ENCODE results near the gene NDUFB2. TPM values are rescaled to one million over a fixed set of nuclear protein-coding genes. Genes with fewer than 3 reads are reported as not detected.
"Not testable (repeated sequence)": the region's sequence is repeated elsewhere in the genome, so short reads cannot be mapped to it uniquely, and the experiment has no call there.

NDUFB2 gene
- total RNA-seq, 1 experiment from 2014 or later: 189 TPM

DNA sequence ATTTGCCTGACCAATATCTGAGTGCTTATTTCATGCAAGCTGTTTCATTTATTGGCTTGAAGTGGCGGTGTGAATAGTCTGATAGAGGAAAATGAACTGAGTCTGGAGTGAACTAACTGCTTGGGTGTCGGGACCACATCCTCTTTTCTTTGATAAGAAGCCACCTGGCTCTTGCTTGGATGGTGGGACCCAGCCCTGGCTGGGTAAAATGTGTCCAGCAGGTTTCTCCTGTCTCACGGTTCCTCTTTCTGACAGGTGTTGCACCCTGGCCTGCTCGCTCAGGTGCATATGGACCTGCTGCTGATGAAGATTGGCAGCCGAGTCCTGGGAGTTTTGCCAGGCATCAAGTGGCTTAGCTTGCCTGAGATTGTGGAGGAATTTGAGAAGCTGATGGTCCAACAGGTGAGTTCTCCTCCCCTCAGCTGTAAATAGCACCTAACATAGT is 22.1 kb upstream of the NDUFB2 start:
- Mint-ChIP-seq H3K9me3 (ENCODE audit: unreplicated experiment) (no peaks in the 10 kb centered on the region), H3K27ac (ENCODE audit: low read depth, unreplicated experiment) (no peak overlapping the region), H3K4me3 (ENCODE audit: unreplicated experiment) (peak overlapping the region; percentile 87), H3K27me3 (ENCODE audit: insufficient read depth, unreplicated experiment) (no peaks in the 10 kb centered on the region), H3K4me1 (ENCODE audit: insufficient read depth, unreplicated experiment) (peaks cover 14% of the 10 kb centered on the region), H3K36me3 (ENCODE audit: insufficient read depth, unreplicated experiment) (peaks cover 36% of the 10 kb centered on the region)
- DNase-seq (ENCODE audit: unreplicated experiment): no peak
- intact Hi-C loops (cut with micrococcal nuclease): no loop called here
- TF ChIP-seq, protein P1, sequence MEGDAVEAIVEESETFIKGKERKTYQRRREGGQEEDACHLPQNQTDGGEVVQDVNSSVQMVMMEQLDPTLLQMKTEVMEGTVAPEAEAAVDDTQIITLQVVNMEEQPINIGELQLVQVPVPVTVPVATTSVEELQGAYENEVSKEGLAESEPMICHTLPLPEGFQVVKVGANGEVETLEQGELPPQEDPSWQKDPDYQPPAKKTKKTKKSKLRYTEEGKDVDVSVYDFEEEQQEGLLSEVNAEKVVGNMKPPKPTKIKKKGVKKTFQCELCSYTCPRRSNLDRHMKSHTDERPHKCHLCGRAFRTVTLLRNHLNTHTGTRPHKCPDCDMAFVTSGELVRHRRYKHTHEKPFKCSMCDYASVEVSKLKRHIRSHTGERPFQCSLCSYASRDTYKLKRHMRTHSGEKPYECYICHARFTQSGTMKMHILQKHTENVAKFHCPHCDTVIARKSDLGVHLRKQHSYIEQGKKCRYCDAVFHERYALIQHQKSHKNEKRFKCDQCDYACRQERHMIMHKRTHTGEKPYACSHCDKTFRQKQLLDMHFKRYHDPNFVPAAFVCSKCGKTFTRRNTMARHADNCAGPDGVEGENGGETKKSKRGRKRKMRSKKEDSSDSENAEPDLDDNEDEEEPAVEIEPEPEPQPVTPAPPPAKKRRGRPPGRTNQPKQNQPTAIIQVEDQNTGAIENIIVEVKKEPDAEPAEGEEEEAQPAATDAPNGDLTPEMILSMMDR (IDR thresholded peaks at IDR 0.05; ENCODE audit: unreplicated experiment): no peak
- ChIA-PET POLR2A (interaction anchor here (0.6 to 4.1 kb wide), 3 partner anchors 22 to 1000 kb away, joined by 3 to 15 read pairs (median 3); partner anchors contain the start of gene NDUFB2), CTCF (interaction anchor here (0.5 to 2.9 kb wide), 10 partner anchors 10 to 340 kb away, joined by 3 to 9 read pairs (median 4); partner anchors contain the start of gene MRPS33)
- BruUV-seq (replicated peaks): no TSS peak

- no peaks in the 10 kb centered on the region for H3K27me3 Mint-ChIP-seq (ENCODE audit: insufficient read depth, unreplicated experiment)
- peak overlapping the region; percentile 64 for H3K27ac Mint-ChIP-seq (ENCODE audit: low read depth, unreplicated experiment)
Measured at GRCh38 chr7:140674899-140675701, 21.4 kb upstream of the NDUFB2 start.

DNA sequence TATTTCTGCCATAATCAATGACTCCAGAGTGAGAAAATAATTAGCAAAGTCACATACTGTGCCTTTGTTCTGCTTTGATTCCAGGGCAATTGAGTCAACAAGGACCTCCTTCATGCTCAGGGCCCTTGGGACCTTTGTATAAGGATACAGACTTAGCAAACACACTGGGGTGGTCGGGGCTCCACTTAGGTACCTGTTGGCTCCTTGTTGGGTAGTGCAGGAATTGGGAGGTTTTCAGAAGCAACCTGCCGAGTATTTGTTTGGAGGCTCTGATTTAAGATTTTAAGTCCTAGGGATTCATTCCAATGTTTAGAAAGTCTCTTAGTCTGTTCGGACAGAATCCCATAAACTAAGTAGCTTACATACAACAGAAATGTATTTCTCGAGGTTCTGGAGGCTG is 20.8 kb upstream of the NDUFB2 start:
- Mint-ChIP-seq H3K27ac (ENCODE audit: low read depth, unreplicated experiment) (no peak overlapping the region), H3K27me3 (ENCODE audit: insufficient read depth, unreplicated experiment) (no peaks in the 10 kb centered on the region), H3K9me3 (ENCODE audit: unreplicated experiment) (no peaks in the 10 kb centered on the region), H3K4me1 (ENCODE audit: insufficient read depth, unreplicated experiment) (peaks cover 14% of the 10 kb centered on the region), H3K4me3 (ENCODE audit: unreplicated experiment) (no peak overlapping the region), H3K36me3 (ENCODE audit: insufficient read depth, unreplicated experiment) (peaks cover 50% of the 10 kb centered on the region)
- TF ChIP-seq, protein P1 (IDR thresholded peaks at IDR 0.05; ENCODE audit: unreplicated experiment): no peak
- intact Hi-C loops (cut with micrococcal nuclease): loop anchor here (5.0 kb wide), 1 partner anchor 337 kb away; the partner anchor contains the start of gene MRPS33
- no peak for DNase-seq (ENCODE audit: unreplicated experiment)
- BruUV-seq (replicated peaks): no TSS peak
- CTCF ChIA-PET: interaction anchor here (1.0 to 2.9 kb wide), 8 partner anchors 9 to 338 kb away, joined by 3 to 9 read pairs (median 4); partner anchors contain the start of gene MRPS33
- POLR2A ChIA-PET: interaction anchor here (0.5 to 4.1 kb wide), 3 partner anchors 20 to 339 kb away, joined by 3 to 15 read pairs (median 4); partner anchors contain the start of genes MRPS33 and NDUFB2

More at GRCh38 chr7:140674899-140675701, 21.4 kb upstream of the NDUFB2 start:
- intact Hi-C loops (cut with micrococcal nuclease): loop anchor here (5.0 kb wide), 1 partner anchor 337 kb away; the partner anchor contains the start of gene MRPS33
- BruUV-seq (replicated peaks): no TSS peak
- ChIA-PET CTCF (interaction anchor here (0.5 to 2.9 kb wide), 17 partner anchors 10 to 339 kb away, joined by 3 to 9 read pairs (median 4); partner anchors contain the start of gene MRPS33), POLR2A (interaction anchor here (0.5 to 4.1 kb wide), 4 partner anchors 21 to 340 kb away, joined by 3 to 15 read pairs (median 4); partner anchors contain the start of genes MRPS33 and NDUFB2)
- TF ChIP-seq, protein P1 (IDR thresholded peaks at IDR 0.05; ENCODE audit: unreplicated experiment): peak; percentile 21
- DNase-seq (ENCODE audit: unreplicated experiment): peak; percentile 70
- Mint-ChIP-seq H3K9me3 (ENCODE audit: unreplicated experiment) (no peaks in the 10 kb centered on the region), H3K4me1 (ENCODE audit: insufficient read depth, unreplicated experiment) (peaks cover 14% of the 10 kb centered on the region), H3K36me3 (ENCODE audit: insufficient read depth, unreplicated experiment) (peaks cover 44% of the 10 kb centered on the region), H3K4me3 (ENCODE audit: unreplicated experiment) (peak overlapping the region; percentile 87)

DNA sequence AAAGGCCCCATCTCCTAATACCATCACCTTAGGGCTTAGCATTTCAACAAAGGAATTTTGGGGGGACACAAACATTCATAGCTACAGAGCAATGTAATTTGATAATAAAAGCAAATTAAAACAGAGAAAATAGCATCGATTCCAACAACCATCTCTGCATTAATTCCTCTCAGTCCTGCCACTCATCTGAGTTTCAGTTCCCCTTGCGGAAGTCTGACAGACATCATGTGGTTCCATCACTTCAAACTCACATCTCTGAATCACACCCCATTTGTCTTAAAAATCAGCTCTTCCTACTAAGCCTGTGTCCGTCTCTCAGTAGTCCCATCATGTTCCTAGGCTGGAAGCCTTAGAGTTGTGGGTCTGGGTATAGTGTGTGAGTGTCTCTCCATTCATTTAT is 20.2 kb upstream of the NDUFB2 start:
- ChIA-PET CTCF (interaction anchor here (0.6 to 2.9 kb wide), 5 partner anchors 8 to 158 kb away, joined by 3 to 9 read pairs (median 4); no protein-coding TSS in a partner anchor), POLR2A (interaction anchor here (1.4 to 4.1 kb wide), 2 partner anchors 20 to 338 kb away, joined by 3 to 15 read pairs; partner anchors contain the start of genes MRPS33 and NDUFB2)
- H3K4me1 Mint-ChIP-seq (ENCODE audit: insufficient read depth, unreplicated experiment): peaks cover 14% of the 10 kb centered on the region
- no peak for DNase-seq (ENCODE audit: unreplicated experiment)
- TF ChIP-seq, protein P1 (IDR thresholded peaks at IDR 0.05; ENCODE audit: unreplicated experiment): no peak
- intact Hi-C loops (cut with micrococcal nuclease): loop anchor here (5.0 kb wide), 1 partner anchor 336 kb away; the partner anchor contains the start of gene MRPS33
- H3K27ac Mint-ChIP-seq (ENCODE audit: low read depth, unreplicated experiment): no peak overlapping the region
- H3K4me3 Mint-ChIP-seq (ENCODE audit: unreplicated experiment): no peak overlapping the region
- no peaks in the 10 kb centered on the region for H3K9me3 Mint-ChIP-seq (ENCODE audit: unreplicated experiment)
- no peaks in the 10 kb centered on the region for H3K27me3 Mint-ChIP-seq (ENCODE audit: insufficient read depth, unreplicated experiment)
- BruUV-seq (replicated peaks): no TSS peak
- H3K36me3 Mint-ChIP-seq (ENCODE audit: insufficient read depth, unreplicated experiment): peaks cover 53% of the 10 kb centered on the region

DNA sequence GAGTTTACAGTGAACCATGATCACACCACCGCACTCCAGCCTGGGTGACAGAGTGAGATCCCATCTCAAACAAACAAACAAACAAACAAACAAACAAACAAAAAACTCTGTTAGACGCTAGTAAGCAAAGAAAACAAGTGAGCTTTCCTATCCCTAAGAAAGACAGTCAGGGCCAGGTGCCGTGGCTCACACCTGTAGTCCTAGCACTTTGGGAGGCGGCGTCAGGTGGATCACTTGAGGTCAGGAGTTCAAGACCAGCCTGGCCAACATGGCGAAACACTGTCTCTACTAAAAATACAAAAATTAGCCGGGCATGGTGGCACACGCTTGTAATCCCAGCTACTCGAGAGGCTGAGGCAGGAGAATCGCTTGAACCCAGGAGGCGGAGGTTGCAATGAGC is 19.6 kb upstream of the NDUFB2 start:
- H3K27ac Mint-ChIP-seq (ENCODE audit: low read depth, unreplicated experiment); POLR2A ChIA-PET: not testable (repeated sequence)

More for the DNA sequence above, 19.6 kb upstream of the NDUFB2 start:
- intact Hi-C loops (cut with micrococcal nuclease): loop anchor here (5.0 kb wide), 1 partner anchor 335 kb away; the partner anchor contains the start of gene MRPS33
- H3K4me3 Mint-ChIP-seq (ENCODE audit: unreplicated experiment); H3K27me3 Mint-ChIP-seq (ENCODE audit: insufficient read depth, unreplicated experiment); BruUV-seq (replicated peaks); H3K9me3 Mint-ChIP-seq (ENCODE audit: unreplicated experiment); DNase-seq (ENCODE audit: unreplicated experiment): not testable (repeated sequence)
- peaks cover 55% of the 10 kb centered on the region for H3K36me3 Mint-ChIP-seq (ENCODE audit: insufficient read depth, unreplicated experiment)
- H3K4me1 Mint-ChIP-seq (ENCODE audit: insufficient read depth, unreplicated experiment): peaks cover 14% of the 10 kb centered on the region
- CTCF ChIA-PET: interaction anchor here (0.6 to 2.9 kb wide), 4 partner anchors 9 to 24 kb away, joined by 3 to 9 read pairs (median 4); no protein-coding TSS in a partner anchor
